Erythroblast (primary cell): ENCODE data around the gene GRIK2.

Source experiments
- GATA1 ChIP-seq: IDR thresholded peaks from 2 replicates; pipeline ENCODE4 v1.6.1; 2011; ENCODE audit warnings: low read depth, mild to moderate bottlenecking, control low read depth, low read length, moderate library complexity
- POLR2A ChIP-seq: IDR thresholded peaks from 2 replicates; pipeline ENCODE4 v1.6.1; 2011; ENCODE audit warnings: mild to moderate bottlenecking, low read length

DNA sequence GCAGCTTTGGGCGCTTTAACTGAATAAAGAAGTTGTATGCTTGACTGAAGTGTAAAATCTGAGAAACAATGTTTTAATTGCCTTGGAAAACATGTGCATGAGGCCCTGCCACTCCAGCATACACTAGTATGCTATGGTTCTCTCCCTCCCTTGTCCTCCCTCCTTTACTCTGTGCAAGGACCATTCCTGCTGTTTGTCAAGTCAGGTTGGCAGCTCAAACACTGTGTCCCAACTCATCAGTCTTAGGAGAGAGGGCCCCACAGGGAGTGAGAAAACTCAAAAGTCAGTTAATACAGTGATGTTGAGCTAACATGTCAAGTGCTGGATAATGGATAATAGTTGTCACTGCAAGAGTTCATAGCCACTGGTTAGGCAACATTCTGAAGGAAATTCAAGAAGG is 543.6 kb downstream of the GRIK2 start:
- TF ChIP-seq POLR2A (no peak), GATA1 (no peak)
